GM19372 (cell line): ENCODE results near the gene CENPH.
A peak's percentile ranks its signal among the peaks of the same experiment; 100 is the strongest.
"Not testable (repeated sequence)": the region's sequence is repeated elsewhere in the genome, so short reads cannot be mapped to it uniquely, and the experiment has no call there.

Experiments used
- ATAC-seq: cut with Tn5 transposase; IDR thresholded peaks from one replicate; pipeline ENCODE4 v1.9.1; 2021; ENCODE audit warnings: mild to moderate bottlenecking, low read depth, moderate library complexity; ENCODE audit not compliant: unreplicated experiment

CENPH gene

GRCh38 chr5:69206528-69207190, 17.3 kb downstream of the CENPH start:
- ATAC-seq: no peak

GRCh38 chr5:69209602-69210001, 20.2 kb downstream of the CENPH start:
- ATAC-seq: no peak

- no peak for ATAC-seq
These were observed 21.8 kb downstream of the CENPH start for GRCh38 chr5:69211200-69211599.

- no peak for ATAC-seq
These were observed 22.6 kb downstream of the CENPH start for GRCh38 chr5:69212022-69212421.

- ATAC-seq: no peak
These were observed 24.3 kb downstream of the CENPH start for GRCh38 chr5:69213513-69214215.

- ATAC-seq: no peak
These were observed 27.7 kb downstream of the CENPH start for GRCh38 chr5:69217151-69217511.

GRCh38 chr5:69217548-69218526, 28.5 kb downstream of the CENPH start:
- peak; percentile 88 for ATAC-seq

GRCh38 chr5:69219939-69220338, 30.6 kb downstream of the CENPH start:
- no peak for ATAC-seq

GRCh38 chr5:69220371-69220770, 31.0 kb downstream of the CENPH start:
- ATAC-seq: not testable (repeated sequence)

- ATAC-seq: not testable (repeated sequence)
These were observed 31.4 kb downstream of the CENPH start for GRCh38 chr5:69220833-69221232.

- ATAC-seq: no peak
These were observed 35.1 kb downstream of the CENPH start for GRCh38 chr5:69224520-69224919.

GRCh38 chr5:69225860-69226259, 36.5 kb downstream of the CENPH start:
- ATAC-seq: no peak

GRCh38 chr5:69230181-69230580, 40.8 kb downstream of the CENPH start:
- ATAC-seq: no peak

GRCh38 chr5:69231281-69231680, 41.9 kb downstream of the CENPH start:
- no peak for ATAC-seq

GRCh38 chr5:69231851-69232250, 42.5 kb downstream of the CENPH start:
- ATAC-seq: no peak

- peak; percentile 98 for ATAC-seq
These were observed 45.3 kb downstream of the CENPH start, which contains the start of gene CDK7 for GRCh38 chr5:69234457-69235268. Gene CDK7 (plus strand): TSS chr5:69234886. CDS start chr5:69234976, 90 bp downstream.

- ATAC-seq: not testable (repeated sequence)
These were observed 47.4 kb downstream of the CENPH start for GRCh38 chr5:69236733-69237132.

GRCh38 chr5:69237877-69238276, 48.5 kb downstream of the CENPH start:
- ATAC-seq: no peak

GRCh38 chr5:69238760-69239251, 49.4 kb downstream of the CENPH start:
- ATAC-seq: no peak
